Rectal smooth muscle tissue (tissue), 1 donor: ENCODE results near the gene CFAP68.

Experiments used
- H3K27ac ChIP-seq: one replicate; pipeline ENCODE4 v1.7.0; 2013; ENCODE audit warnings: low read depth, low read length, inconsistent platforms
- H3K27me3 ChIP-seq: one replicate; pipeline ENCODE4 v1.7.0; 2013; ENCODE audit warnings: low read length; ENCODE audit not compliant: control insufficient read depth, insufficient read depth
- H3K36me3 ChIP-seq: one replicate; pipeline ENCODE4 v1.7.0; 2013; ENCODE audit warnings: low read length; ENCODE audit not compliant: control insufficient read depth, insufficient read depth
- H3K4me1 ChIP-seq: one replicate; pipeline ENCODE4 v1.7.0; 2013; ENCODE audit warnings: low read length; ENCODE audit not compliant: control insufficient read depth, insufficient read depth
- H3K4me3 ChIP-seq: one replicate; pipeline ENCODE4 v1.7.0; 2013; ENCODE audit warnings: low read length
- H3K9ac ChIP-seq: one replicate; pipeline ENCODE4 v1.7.0; 2013; ENCODE audit warnings: low read length

CFAP68 gene

DNA sequence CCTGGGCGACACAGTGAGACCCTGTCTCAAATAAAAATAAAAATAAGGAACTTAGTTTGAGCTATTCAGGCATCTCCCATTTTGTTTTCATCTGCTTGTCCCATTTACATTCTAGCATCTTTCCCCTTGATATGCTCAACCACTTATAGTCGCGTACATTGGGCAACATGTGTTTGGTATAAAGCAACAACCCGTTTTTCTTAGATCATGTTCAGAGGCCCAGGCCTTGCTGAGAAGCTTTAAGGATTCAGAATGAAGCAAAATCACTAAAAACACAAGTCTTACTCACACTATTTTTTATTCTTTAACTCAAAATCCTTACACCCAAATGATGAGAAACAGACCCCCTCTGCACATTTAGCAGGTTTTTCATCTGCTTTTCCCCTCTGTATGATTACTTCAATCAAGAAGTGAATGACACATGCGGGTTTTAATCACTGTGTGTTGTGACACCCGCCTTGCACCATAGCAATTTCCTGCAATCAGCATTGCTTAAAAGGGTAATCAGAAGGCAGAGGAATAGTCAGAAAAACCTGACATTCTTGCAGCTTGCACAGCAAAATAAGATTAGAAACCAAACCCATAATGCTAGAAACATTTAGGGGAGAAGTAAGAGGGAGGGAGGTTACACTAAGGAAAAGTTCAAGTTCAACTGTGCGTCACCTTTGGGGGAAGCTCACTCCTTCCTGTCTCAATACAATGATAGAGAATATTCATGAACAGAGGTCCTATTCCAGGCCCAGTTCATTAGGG, 33.9 kb upstream of the CFAP68 start:
- Histone ChIP-seq H3K4me3 (no peak overlapping the region), H3K27ac (no peak overlapping the region), H3K36me3 (peaks cover 4% of the 10 kb centered on the region), H3K9ac (no peak overlapping the region), H3K27me3 (no peaks in the 10 kb centered on the region), H3K4me1 (peaks cover 3% of the 10 kb centered on the region)

- H3K27ac ChIP-seq: no peak overlapping the region
- peaks cover 3% of the 10 kb centered on the region for H3K4me1 ChIP-seq
- peaks cover 6% of the 10 kb centered on the region for H3K36me3 ChIP-seq
- no peaks in the 10 kb centered on the region for H3K27me3 ChIP-seq
- H3K4me3 ChIP-seq: no peak overlapping the region
- H3K9ac ChIP-seq: no peak overlapping the region
These were observed 33.3 kb upstream of the CFAP68 start for GRCh38 chr11:111846063-111846462.

GRCh38 chr11:111846636-111847035, 32.7 kb upstream of the CFAP68 start:
- Histone ChIP-seq H3K27me3 (no peaks in the 10 kb centered on the region), H3K4me1 (no peaks in the 10 kb centered on the region), H3K36me3 (peaks cover 6% of the 10 kb centered on the region), H3K27ac (no peak overlapping the region), H3K9ac (no peak overlapping the region), H3K4me3 (no peak overlapping the region)

DNA sequence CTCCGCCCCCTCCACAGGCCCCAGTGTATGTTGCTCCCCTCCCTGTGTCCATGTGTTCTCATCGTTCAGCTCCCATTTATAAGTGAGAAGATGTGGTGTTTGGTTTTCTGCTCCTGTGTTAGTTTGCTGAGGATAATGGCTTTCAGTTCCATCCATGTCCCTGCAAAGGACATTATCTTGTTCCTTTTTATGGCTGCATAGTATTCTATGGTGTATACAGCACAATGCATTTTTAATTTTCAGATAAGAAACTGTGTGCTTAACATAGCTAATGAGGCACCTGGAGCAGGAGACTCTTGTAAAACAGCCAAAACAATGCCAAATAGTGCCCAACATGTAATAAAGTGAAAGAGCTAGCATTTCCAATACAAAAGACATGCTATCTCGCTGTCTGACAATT, 29.7 kb upstream of the CFAP68 start:
- Histone ChIP-seq H3K27me3 (no peaks in the 10 kb centered on the region), H3K36me3 (peaks cover 4% of the 10 kb centered on the region), H3K4me1 (no peaks in the 10 kb centered on the region), H3K27ac (no peak overlapping the region), H3K9ac (no peak overlapping the region), H3K4me3 (no peak overlapping the region)

GRCh38 chr11:111851067-111851466, 28.3 kb upstream of the CFAP68 start:
- no peak overlapping the region for H3K27ac ChIP-seq
- no peak overlapping the region for H3K4me3 ChIP-seq
- no peak overlapping the region for H3K9ac ChIP-seq
- peaks cover 8% of the 10 kb centered on the region for H3K36me3 ChIP-seq
- no peaks in the 10 kb centered on the region for H3K4me1 ChIP-seq
- no peaks in the 10 kb centered on the region for H3K27me3 ChIP-seq

DNA sequence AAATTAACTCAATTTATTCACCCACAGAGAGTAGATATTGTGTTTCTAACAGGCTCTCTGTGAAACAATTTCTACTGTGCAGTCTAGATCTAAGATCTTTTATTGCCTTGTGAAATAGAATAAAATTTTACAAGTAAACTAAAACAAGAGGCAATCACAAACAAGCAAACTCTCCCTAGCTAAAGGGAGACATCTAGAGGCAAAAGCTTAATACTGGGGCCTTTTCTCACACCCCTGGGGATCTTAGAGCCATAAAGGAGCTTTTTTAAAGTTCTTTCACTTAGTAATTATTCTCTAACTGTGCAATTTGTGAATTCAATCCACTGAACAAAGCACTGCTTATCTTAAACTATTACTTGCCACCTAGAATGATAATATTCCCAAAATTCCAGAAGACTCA, 27.7 kb upstream of the CFAP68 start:
- Histone ChIP-seq H3K9ac (no peak overlapping the region), H3K4me3 (no peak overlapping the region), H3K4me1 (no peaks in the 10 kb centered on the region), H3K27me3 (no peaks in the 10 kb centered on the region), H3K36me3 (peaks cover 7% of the 10 kb centered on the region), H3K27ac (no peak overlapping the region)

- Histone ChIP-seq H3K27me3 (no peaks in the 10 kb centered on the region), H3K4me1 (no peaks in the 10 kb centered on the region), H3K9ac (no peak overlapping the region), H3K4me3 (no peak overlapping the region), H3K27ac (no peak overlapping the region), H3K36me3 (peaks cover 6% of the 10 kb centered on the region)
These were observed 27.2 kb upstream of the CFAP68 start for GRCh38 chr11:111852103-111852502.

GRCh38 chr11:111855506-111855905, 23.8 kb upstream of the CFAP68 start:
- Histone ChIP-seq H3K36me3 (peaks cover 18% of the 10 kb centered on the region), H3K4me1 (no peaks in the 10 kb centered on the region), H3K27ac (no peak overlapping the region), H3K27me3 (no peaks in the 10 kb centered on the region), H3K4me3 (no peak overlapping the region), H3K9ac (no peak overlapping the region)

GRCh38 chr11:111860257-111860656, 19.1 kb upstream of the CFAP68 start:
- Histone ChIP-seq H3K4me3 (no peak overlapping the region), H3K9ac (no peak overlapping the region), H3K27ac (no peak overlapping the region), H3K36me3 (peaks cover 17% of the 10 kb centered on the region), H3K4me1 (no peaks in the 10 kb centered on the region), H3K27me3 (no peaks in the 10 kb centered on the region)

- H3K4me1 ChIP-seq: peaks cover 6% of the 10 kb centered on the region
- no peak overlapping the region for H3K9ac ChIP-seq
- no peak overlapping the region for H3K27ac ChIP-seq
- H3K27me3 ChIP-seq: no peaks in the 10 kb centered on the region
- no peak overlapping the region for H3K4me3 ChIP-seq
- H3K36me3 ChIP-seq: peaks cover 5% of the 10 kb centered on the region
These were observed 9.2 kb upstream of the CFAP68 start for GRCh38 chr11:111870113-111870512.

DNA sequence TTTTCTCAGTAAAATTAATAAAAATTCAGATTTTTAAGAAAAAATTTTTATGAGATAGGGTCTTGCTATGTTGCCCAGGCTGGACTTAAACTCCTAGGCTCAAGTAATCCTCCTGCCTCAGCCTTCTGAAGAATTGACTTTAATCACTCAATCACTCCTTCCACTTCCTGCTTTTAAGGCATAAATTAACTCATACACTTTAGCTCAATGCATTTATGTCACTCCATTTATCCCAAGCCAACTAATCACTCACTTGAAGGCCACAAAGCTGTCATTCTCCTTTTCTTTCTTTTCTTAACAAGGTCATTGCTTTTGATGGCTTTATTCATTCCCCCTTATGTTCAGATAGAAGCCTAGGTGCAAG, 8.8 kb upstream of the CFAP68 start:
- Histone ChIP-seq H3K4me3 (peak overlapping the region; percentile 92), H3K9ac (peak overlapping the region; percentile 70), H3K27ac (peak overlapping the region; percentile 95), H3K4me1 (peaks cover 6% of the 10 kb centered on the region), H3K27me3 (no peaks in the 10 kb centered on the region), H3K36me3 (peaks cover 5% of the 10 kb centered on the region)

DNA sequence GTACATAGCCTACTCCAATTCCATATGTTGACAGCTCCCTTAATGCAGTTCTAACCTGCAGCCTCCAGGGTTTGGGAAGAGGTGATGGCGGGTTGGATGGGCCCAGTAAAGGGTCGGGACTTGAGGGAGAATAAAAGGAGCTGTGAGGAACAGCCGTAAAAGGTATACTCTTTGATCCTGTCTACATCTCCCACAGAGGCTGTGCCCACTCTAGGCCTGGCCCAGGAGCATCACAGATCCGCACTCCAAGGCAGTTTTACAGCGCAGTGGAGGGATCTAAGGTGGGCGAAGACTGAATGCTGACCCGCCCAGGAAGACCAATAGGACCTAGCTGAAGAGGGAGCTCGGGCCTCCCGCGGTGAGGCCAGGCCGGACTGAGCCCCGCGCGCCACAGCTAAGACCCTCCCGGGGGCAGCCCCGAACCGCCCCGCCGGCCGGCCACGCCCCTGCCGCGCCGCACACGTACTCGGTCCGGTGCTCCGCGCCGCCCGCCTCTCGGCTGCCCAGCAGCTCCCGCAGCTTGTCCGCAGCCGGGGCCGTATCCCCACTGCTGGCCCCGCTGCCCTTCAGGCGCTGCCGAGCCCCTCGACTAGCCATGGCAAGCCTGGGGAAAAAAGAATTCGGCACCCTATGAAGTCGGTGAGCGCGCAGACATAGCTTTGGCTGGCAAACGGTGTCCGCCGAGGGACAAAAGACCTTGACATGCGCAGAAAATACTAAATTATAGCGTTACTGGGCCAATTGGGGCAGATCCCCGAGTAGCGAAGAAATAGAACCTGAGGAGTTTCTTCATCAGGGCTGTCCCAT, 8.3 kb upstream of the CFAP68 start, which contains the start of gene ALG9:
Gene ALG9 (minus strand): TSS at position 696 of the 807 bp plus-strand sequence. CDS start 99 bp downstream, at position 597.
- Histone ChIP-seq H3K27ac (peak within 1 kb of the TSS; percentile 95), H3K36me3 (peaks cover 5% of the 10 kb centered on the region), H3K9ac (peak within 1 kb of the TSS; percentile 70), H3K27me3 (no peaks in the 10 kb centered on the region), H3K4me3 (peak within 1 kb of the TSS; percentile 92), H3K4me1 (peaks cover 6% of the 10 kb centered on the region)
